Activated CD4-positive, alpha-beta memory T cell treated with anti-CD3 and anti-CD28 coated beads, Interleukin-2, amount 10 ng/mL, durations not matched to agents 7 days and 5 days (primary cell): ENCODE data around the gene VLDLR. TPM values are rescaled to one million over a fixed set of nuclear protein-coding genes. Genes with fewer than 3 reads are reported as not detected.
"Not testable (repeated sequence)": the region's sequence is repeated elsewhere in the genome, so short reads cannot be mapped to it uniquely, and the experiment has no call there.

Experiments used
- CTCF ChIA-PET: fragments of 350-600 bp; sonication (Branson Sonifier 250); formaldehyde crosslinking; loops from one replicate; lab custom pipeline; 2021; ENCODE audit warnings: antibody characterized with exemption, inconsistent platforms; lab: Charles Lee
- POLR2A ChIA-PET: fragments of 350-600 bp; sonication (Branson Sonifier 250); formaldehyde crosslinking; loops from one replicate; lab custom pipeline; 2021; ENCODE audit warnings: antibody characterized with exemption; lab: Charles Lee
- DNase-seq: peaks from one replicate; pipeline ENCODE4 v3.0.0-alpha.2; 2020
- H3K27ac Mint-ChIP-seq: one replicate; pipeline ENCODE4 v1.8.0; 2021; ENCODE audit warnings: mild to moderate bottlenecking, mixed read lengths
- H3K27me3 Mint-ChIP-seq: one replicate; pipeline ENCODE4 v1.8.0; 2021; ENCODE audit warnings: mixed read lengths
- H3K36me3 Mint-ChIP-seq: one replicate; pipeline ENCODE4 v1.8.0; 2021; ENCODE audit warnings: low read depth, mixed read lengths
- H3K4me1 Mint-ChIP-seq: one replicate; pipeline ENCODE4 v1.8.0; 2021; ENCODE audit warnings: mixed read lengths
- H3K4me3 Mint-ChIP-seq: one replicate; pipeline ENCODE4 v1.8.0; 2021; ENCODE audit warnings: mild to moderate bottlenecking, mixed read lengths
- H3K9me3 Mint-ChIP-seq: one replicate; pipeline ENCODE4 v1.8.0; 2021; ENCODE audit warnings: mixed read lengths
- total RNA-seq, 2 experiments: library from RNA; stranded (reverse); gene quantifications; one replicate each; pipeline ENCODE4 v1.2.3, GENCODE V29; 2021

The VLDLR gene
- total RNA-seq, 2 experiments from 2014 or later, result 17.3 to 17.5 TPM

- Mint-ChIP-seq H3K4me3 (no peak overlapping the region), H3K9me3 (no peaks in the 10 kb centered on the region), H3K27ac (no peak overlapping the region), H3K36me3 (no peaks in the 10 kb centered on the region), H3K27me3 (peaks cover 3% of the 10 kb centered on the region), H3K4me1 (no peaks in the 10 kb centered on the region)
- DNase-seq, result no peak
- CTCF ChIA-PET, result no interaction called here
- POLR2A ChIA-PET, result no interaction called here
Measured at GRCh38 chr9:2677915-2678889, 56.6 kb downstream of the VLDLR start.

GRCh38 chr9:2679011-2679410 lies 57.4 kb downstream of the VLDLR start:
- Mint-ChIP-seq H3K9me3 (no peaks in the 10 kb centered on the region), H3K27ac (no peak overlapping the region), H3K4me3 (no peak overlapping the region), H3K4me1 (no peaks in the 10 kb centered on the region), H3K27me3 (peaks cover 3% of the 10 kb centered on the region), H3K36me3 (no peaks in the 10 kb centered on the region)
- CTCF ChIA-PET, result no interaction called here
- POLR2A ChIA-PET, result no interaction called here
- DNase-seq, result no peak

GRCh38 chr9:2681981-2682380 lies 60.4 kb downstream of the VLDLR start:
- Mint-ChIP-seq H3K9me3 (no peaks in the 10 kb centered on the region), H3K36me3 (no peaks in the 10 kb centered on the region), H3K4me1 (no peaks in the 10 kb centered on the region), H3K4me3 (no peak overlapping the region), H3K27me3 (peaks cover 3% of the 10 kb centered on the region), H3K27ac (no peak overlapping the region)
- DNase-seq, result no peak
- ChIA-PET CTCF (no interaction called here), POLR2A (no interaction called here)

GRCh38 chr9:2686911-2687310 lies 65.3 kb downstream of the VLDLR start:
- no peak overlapping the region for H3K27ac Mint-ChIP-seq
- DNase-seq, result no peak
- no peak overlapping the region for H3K4me3 Mint-ChIP-seq
- no peaks in the 10 kb centered on the region for H3K4me1 Mint-ChIP-seq
- H3K27me3 Mint-ChIP-seq, result no peaks in the 10 kb centered on the region
- POLR2A ChIA-PET, result no interaction called here
- no peaks in the 10 kb centered on the region for H3K36me3 Mint-ChIP-seq
- CTCF ChIA-PET, result no interaction called here
- H3K9me3 Mint-ChIP-seq, result no peaks in the 10 kb centered on the region

GRCh38 chr9:2688636-2689035 lies 67.0 kb downstream of the VLDLR start:
- POLR2A ChIA-PET, result no interaction called here
- H3K9me3 Mint-ChIP-seq, result no peaks in the 10 kb centered on the region
- no peaks in the 10 kb centered on the region for H3K4me1 Mint-ChIP-seq
- no peaks in the 10 kb centered on the region for H3K27me3 Mint-ChIP-seq
- no peaks in the 10 kb centered on the region for H3K36me3 Mint-ChIP-seq
- H3K4me3 Mint-ChIP-seq, result no peak overlapping the region
- CTCF ChIA-PET, result interaction anchor here (1.0 kb wide), 1 partner anchor 40 kb away, joined by 3 read pairs; no protein-coding TSS in a partner anchor
- DNase-seq, result no peak
- H3K27ac Mint-ChIP-seq, result no peak overlapping the region

GRCh38 chr9:2691212-2691611 lies 69.6 kb downstream of the VLDLR start:
- ChIA-PET POLR2A (no interaction called here), CTCF (no interaction called here)

GRCh38 chr9:2691626-2692025 lies 70.0 kb downstream of the VLDLR start:
- ChIA-PET POLR2A (no interaction called here), CTCF (no interaction called here)
- Mint-ChIP-seq H3K36me3 (no peaks in the 10 kb centered on the region), H3K27ac (no peak overlapping the region), H3K4me1 (no peaks in the 10 kb centered on the region), H3K27me3 (no peaks in the 10 kb centered on the region), H3K4me3 (no peak overlapping the region), H3K9me3 (no peaks in the 10 kb centered on the region)
- no peak for DNase-seq

More at GRCh38 chr9:2691212-2691611, 69.6 kb downstream of the VLDLR start:
- no peaks in the 10 kb centered on the region for H3K4me1 Mint-ChIP-seq
- H3K27ac Mint-ChIP-seq, result no peak overlapping the region
- DNase-seq, result no peak
- no peaks in the 10 kb centered on the region for H3K36me3 Mint-ChIP-seq
- H3K4me3 Mint-ChIP-seq, result no peak overlapping the region
- no peaks in the 10 kb centered on the region for H3K9me3 Mint-ChIP-seq
- no peaks in the 10 kb centered on the region for H3K27me3 Mint-ChIP-seq

GRCh38 chr9:2693056-2693455 lies 71.5 kb downstream of the VLDLR start:
- H3K27ac Mint-ChIP-seq, result no peak overlapping the region
- DNase-seq, result no peak
- CTCF ChIA-PET, result no interaction called here
- POLR2A ChIA-PET, result no interaction called here
- H3K4me3 Mint-ChIP-seq, result no peak overlapping the region
- no peaks in the 10 kb centered on the region for H3K4me1 Mint-ChIP-seq
- H3K27me3 Mint-ChIP-seq, result no peaks in the 10 kb centered on the region
- H3K36me3 Mint-ChIP-seq, result no peaks in the 10 kb centered on the region
- H3K9me3 Mint-ChIP-seq, result no peaks in the 10 kb centered on the region

GRCh38 chr9:2697492-2697891 lies 75.9 kb downstream of the VLDLR start:
- no peaks in the 10 kb centered on the region for H3K9me3 Mint-ChIP-seq
- POLR2A ChIA-PET, result no interaction called here
- H3K4me1 Mint-ChIP-seq, result no peaks in the 10 kb centered on the region
- CTCF ChIA-PET, result no interaction called here
- DNase-seq, result no peak
- H3K4me3 Mint-ChIP-seq, result no peak overlapping the region
- H3K27me3 Mint-ChIP-seq, result no peaks in the 10 kb centered on the region
- H3K27ac Mint-ChIP-seq, result no peak overlapping the region
- no peaks in the 10 kb centered on the region for H3K36me3 Mint-ChIP-seq

GRCh38 chr9:2700398-2700797 lies 78.8 kb downstream of the VLDLR start:
- Mint-ChIP-seq H3K9me3 (no peaks in the 10 kb centered on the region), H3K36me3 (no peaks in the 10 kb centered on the region), H3K4me1 (no peaks in the 10 kb centered on the region), H3K4me3 (no peak overlapping the region), H3K27me3 (no peaks in the 10 kb centered on the region), H3K27ac (no peak overlapping the region)
- no peak for DNase-seq
- ChIA-PET CTCF (no interaction called here), POLR2A (no interaction called here)

GRCh38 chr9:2700909-2701550 lies 79.4 kb downstream of the VLDLR start:
- H3K4me1 Mint-ChIP-seq, result no peaks in the 10 kb centered on the region
- POLR2A ChIA-PET, result no interaction called here
- H3K9me3 Mint-ChIP-seq, result no peaks in the 10 kb centered on the region
- no peak overlapping the region for H3K4me3 Mint-ChIP-seq
- DNase-seq, result no peak
- CTCF ChIA-PET, result no interaction called here
- H3K36me3 Mint-ChIP-seq, result no peaks in the 10 kb centered on the region
- H3K27me3 Mint-ChIP-seq, result no peaks in the 10 kb centered on the region
- H3K27ac Mint-ChIP-seq, result no peak overlapping the region

- Mint-ChIP-seq H3K9me3 (no peaks in the 10 kb centered on the region), H3K4me1 (no peaks in the 10 kb centered on the region), H3K4me3 (no peak overlapping the region), H3K27ac (no peak overlapping the region), H3K36me3 (no peaks in the 10 kb centered on the region), H3K27me3 (no peaks in the 10 kb centered on the region)
- CTCF ChIA-PET, result no interaction called here
- DNase-seq, result no peak
- POLR2A ChIA-PET, result no interaction called here
Measured at GRCh38 chr9:2704504-2704903, 82.9 kb downstream of the VLDLR start.

- POLR2A ChIA-PET, H3K27me3 Mint-ChIP-seq, CTCF ChIA-PET, H3K9me3 Mint-ChIP-seq, H3K27ac Mint-ChIP-seq, H3K4me1 Mint-ChIP-seq, H3K4me3 Mint-ChIP-seq, H3K36me3 Mint-ChIP-seq, DNase-seq: not testable (repeated sequence)
Measured at GRCh38 chr9:2707256-2707655, 85.7 kb downstream of the VLDLR start.
